HG02588 (cell line): ENCODE results near the gene PDGFC.

ENCODE experiments used
- ATAC-seq: cut with Tn5 transposase; IDR thresholded peaks from one replicate; pipeline ENCODE4 v1.9.1; 2021; ENCODE audit warnings: mild to moderate bottlenecking, moderate library complexity; ENCODE audit not compliant: unreplicated experiment

PDGFC gene

GRCh38 chr4:156975686-156976085, 4.1 kb upstream of the PDGFC start:
- no peak for ATAC-seq

- no peak for ATAC-seq
These were observed 2.7 kb upstream of the PDGFC start for GRCh38 chr4:156974264-156974663.

GRCh38 chr4:156972379-156973015, 898 bp upstream of the PDGFC start:
- ATAC-seq = no peak

- ATAC-seq = peak; percentile 20
These were observed 379 bp downstream of the PDGFC start for GRCh38 chr4:156971165-156971675.

GRCh38 chr4:156970501-156971164, 966 bp downstream of the PDGFC start:
- ATAC-seq = no peak

GRCh38 chr4:156969911-156970310, 1.7 kb downstream of the PDGFC start:
- no peak for ATAC-seq

- ATAC-seq = no peak
These were observed 2.5 kb downstream of the PDGFC start for GRCh38 chr4:156969101-156969500.

GRCh38 chr4:156968479-156968984, 3.1 kb downstream of the PDGFC start:
- ATAC-seq = peak; percentile 67

- ATAC-seq = no peak
These were observed 4.8 kb downstream of the PDGFC start for GRCh38 chr4:156966836-156967235.

- ATAC-seq = no peak
These were observed 8.2 kb downstream of the PDGFC start for GRCh38 chr4:156963419-156963818.

GRCh38 chr4:156962528-156962974, 9.0 kb downstream of the PDGFC start:
- ATAC-seq = no peak

- no peak for ATAC-seq
These were observed 9.6 kb downstream of the PDGFC start for GRCh38 chr4:156962058-156962358.

- no peak for ATAC-seq
These were observed 10.2 kb downstream of the PDGFC start for GRCh38 chr4:156961196-156962057.

GRCh38 chr4:156959298-156959702, 12.3 kb downstream of the PDGFC start:
- no peak for ATAC-seq

- ATAC-seq = no peak
These were observed 13.1 kb downstream of the PDGFC start for GRCh38 chr4:156958276-156959074.

- no peak for ATAC-seq
These were observed 14.0 kb downstream of the PDGFC start for GRCh38 chr4:156957556-156957955.

GRCh38 chr4:156956826-156957368, 14.7 kb downstream of the PDGFC start:
- ATAC-seq = no peak

- ATAC-seq = no peak
These were observed 15.2 kb downstream of the PDGFC start for GRCh38 chr4:156956359-156956758.

GRCh38 chr4:156954587-156954986, 17.0 kb downstream of the PDGFC start:
- ATAC-seq = no peak

GRCh38 chr4:156953951-156954350, 17.6 kb downstream of the PDGFC start:
- ATAC-seq = no peak
